GM23338 (cell line): ENCODE data around the gene DYSF. TPM values are rescaled to one million over a fixed set of nuclear protein-coding genes. Genes with fewer than 3 reads are reported as not detected.

ENCODE experiments used
- ATAC-seq: fragments of 200-7000 bp; cut with Tn5 transposase; 3 replicates; pipeline ENCODE4 v1.9.1; 2020
- DNase-seq: peaks from one replicate; pipeline ENCODE4 v3.0.0-alpha.2; 2015; ENCODE audit warnings: low spot score
- H2AFZ ChIP-seq: fragments of 200-600 bp; sonication (generic); 2 replicates; pipeline ENCODE4 v1.8.0; 2016; ENCODE audit warnings: antibody characterized with exemption, mild to moderate bottlenecking, moderate library complexity
- H3F3A ChIP-seq: fragments of 200-600 bp; sonication (generic); replicated peaks from 2 replicates; pipeline ENCODE4 v1.8.0; 2017; ENCODE audit warnings: antibody characterized with exemption, mixed run types, low read depth
- H3K27ac ChIP-seq: fragments of 200-600 bp; sonication (generic); 2 replicates; pipeline ENCODE4 v1.6.1; 2016; ENCODE audit warnings: low read depth
- H3K27me3 ChIP-seq: fragments of 200-600 bp; sonication (generic); 2 replicates; pipeline ENCODE4 v1.8.0; 2016; ENCODE audit warnings: mild to moderate bottlenecking, mixed run types, moderate library complexity; ENCODE audit not compliant: insufficient read depth
- H3K36me3 ChIP-seq: fragments of 200-600 bp; sonication (generic); 2 replicates; pipeline ENCODE4 v1.8.0; 2016; ENCODE audit warnings: mild to moderate bottlenecking; ENCODE audit not compliant: insufficient read depth
- H3K4me1 ChIP-seq: fragments of 200-600 bp; sonication (generic); 2 replicates; pipeline ENCODE4 v1.8.0; 2016; ENCODE audit warnings: mild to moderate bottlenecking, moderate library complexity; ENCODE audit not compliant: insufficient read depth
- H3K4me2 ChIP-seq: fragments of 200-600 bp; sonication (generic); 2 replicates; pipeline ENCODE4 v1.7.1; 2017; ENCODE audit warnings: mixed run types
- H3K4me3 ChIP-seq: fragments of 200-600 bp; sonication (generic); 2 replicates; pipeline ENCODE4 v1.6.1; 2016; ENCODE audit warnings: mixed run types
- H3K79me2 ChIP-seq: fragments of 200-600 bp; sonication (generic); replicated peaks from 2 replicates; pipeline ENCODE4 v1.8.0; 2017; ENCODE audit warnings: mild to moderate bottlenecking; ENCODE audit not compliant: insufficient read depth
- H3K9me2 ChIP-seq: fragments of 200-600 bp; sonication (generic); 2 replicates; pipeline ENCODE4 v1.8.0; 2017; ENCODE audit not compliant: insufficient read depth
- H4K20me1 ChIP-seq: fragments of 200-600 bp; sonication (generic); replicated peaks from 2 replicates; pipeline ENCODE4 v1.8.0; 2017; ENCODE audit warnings: mild to moderate bottlenecking; ENCODE audit not compliant: insufficient read depth
- H3K27ac Mint-ChIP-seq: 2 replicates; pipeline ENCODE4 v1.8.0; 2020; ENCODE audit warnings: inconsistent platforms, mild to moderate bottlenecking, moderate library complexity, mixed read lengths
- H3K27me3 Mint-ChIP-seq: 3 replicates; pipeline ENCODE4 v1.8.0; 2022; ENCODE audit warnings: low read depth, mild to moderate bottlenecking, moderate library complexity, mixed read lengths, inconsistent platforms; ENCODE audit not compliant: insufficient read depth, poor library complexity
- H3K36me3 Mint-ChIP-seq: 3 replicates; pipeline ENCODE4 v1.8.0; 2021; ENCODE audit warnings: low read depth, mild to moderate bottlenecking, inconsistent platforms, moderate library complexity, mixed read lengths
- H3K4me1 Mint-ChIP-seq: 3 replicates; pipeline ENCODE4 v1.8.0; 2020; ENCODE audit warnings: mild to moderate bottlenecking, inconsistent platforms, mixed read lengths
- H3K4me3 Mint-ChIP-seq: 3 replicates; pipeline ENCODE4 v1.8.0; 2021; ENCODE audit warnings: moderate library complexity, mild to moderate bottlenecking, inconsistent platforms, mixed read lengths
- H3K9me3 Mint-ChIP-seq: 3 replicates; pipeline ENCODE4 v1.8.0; 2020; ENCODE audit warnings: moderate library complexity, mild to moderate bottlenecking, inconsistent platforms, mixed read lengths
- CREB1 ChIP-seq: fragments of 250-450 bp; sonication (Bioruptor Pico); IDR thresholded peaks from 2 replicates; pipeline ENCODE4 v1.5.0; 2020; ENCODE audit warnings: low read depth, mild to moderate bottlenecking, moderate library complexity
- CTCF ChIP-seq, 2 experiments: fragments of 200-600 bp in 1 of 2; sonication (generic) in 1 of 2; conservative IDR thresholded peaks; 2 replicates each; pipeline versions ENCODE4 v1.5.1 to v1.6.1; 2016 to 2017; ENCODE audit warnings: antibody characterized with exemption in 2 of 2, low read depth in 2 of 2, mild to moderate bottlenecking in 2 of 2, moderate library complexity in 1 of 2
- ETS1 ChIP-seq: IDR thresholded peaks from 2 replicates; pipeline ENCODE4 v1.6.1; 2016; ENCODE audit warnings: antibody characterized with exemption
- EZH2 ChIP-seq: fragments of 200-600 bp; sonication (generic); IDR thresholded peaks from one replicate; pipeline ENCODE4 v1.8.0; 2017; ENCODE audit warnings: antibody characterized with exemption, mild to moderate bottlenecking, low read depth; ENCODE audit not compliant: unreplicated experiment
- EZH2phosphoT487 ChIP-seq: fragments of 200-600 bp; sonication (generic); IDR thresholded peaks from one replicate; pipeline ENCODE4 v1.8.1; 2018; ENCODE audit warnings: antibody characterized with exemption; ENCODE audit not compliant: unreplicated experiment
- JUNB ChIP-seq: IDR thresholded peaks from one replicate; pipeline ENCODE4 v1.6.1; 2016; ENCODE audit warnings: antibody characterized with exemption; ENCODE audit not compliant: unreplicated experiment
- NANOG ChIP-seq: IDR thresholded peaks from 2 replicates; pipeline ENCODE4 v1.6.1; 2016; ENCODE audit warnings: antibody characterized with exemption, borderline replicate concordance
- POLR2AphosphoS5 ChIP-seq: IDR thresholded peaks from 2 replicates; pipeline ENCODE4 v1.6.1; 2016; ENCODE audit warnings: antibody characterized with exemption, low read depth
- REST ChIP-seq: IDR thresholded peaks from one replicate; pipeline ENCODE4 v1.6.1; 2018; ENCODE audit warnings: antibody characterized with exemption; ENCODE audit not compliant: unreplicated experiment
- STAT1 ChIP-seq: IDR thresholded peaks from one replicate; pipeline ENCODE4 v1.6.1; 2016; ENCODE audit warnings: antibody characterized with exemption; ENCODE audit not compliant: unreplicated experiment
- ZNF114 ChIP-seq: fragments of 250-450 bp; sonication (Bioruptor Pico); IDR thresholded peaks from 2 replicates; pipeline ENCODE4 v1.5.0; 2020; ENCODE audit warnings: mild to moderate bottlenecking, moderate library complexity
- ZNF331 ChIP-seq: fragments of 250-450 bp; sonication (Bioruptor Pico); IDR thresholded peaks from 2 replicates; pipeline ENCODE4 v1.5.0; 2020; ENCODE audit warnings: low read depth, mild to moderate bottlenecking, moderate library complexity
- ZNF462 ChIP-seq: fragments of 250-450 bp; sonication (Bioruptor Pico); IDR thresholded peaks from 2 replicates; pipeline ENCODE4 v1.5.0; 2020; ENCODE audit warnings: mild to moderate bottlenecking, moderate library complexity
- polyA plus RNA-seq: library from polyadenylated mRNA; unstranded; fragments of >200 nt; fragmentation: Nextera tagmentation; extraction: Ambion mirVana; gene quantifications from 2 replicates; pipeline ENCODE4 v1.2.1, GENCODE V29; 2016
- total RNA-seq: library from RNA; depleted of rRNA; stranded (reverse); fragments of >200 nt; shearing (Covaris generic); gene quantifications from 2 replicates; pipeline ENCODE4 v1.2.3, GENCODE V29; 2014

The DYSF gene
- total and polyA plus RNA-seq, 2 experiments from 2014 or later: 7.3 to 21.3 TPM

GRCh38 chr2:71556692-71557250 is 103.4 kb downstream of the DYSF start:
- H3K36me3 ChIP-seq: no peaks in the 10 kb centered on the region
- Mint-ChIP-seq H3K36me3 (peaks cover 11% of the 10 kb centered on the region), H3K4me3 (no peak overlapping the region), H3K9me3 (no peaks in the 10 kb centered on the region; the same call in 2 of the 3 replicates), H3K27me3 (peaks cover 12% of the 10 kb centered on the region), H3K4me1 (peaks cover 21% of the 10 kb centered on the region), H3K27ac (no peak overlapping the region)
- no peak for ATAC-seq
- H3K4me3 ChIP-seq: no peak overlapping the region
- H3K27ac ChIP-seq: no peak overlapping the region
- no peaks in the 10 kb centered on the region for H3K4me1 ChIP-seq
- no peak overlapping the region for H3K4me2 ChIP-seq
- no peaks in the 10 kb centered on the region for H3K79me2 ChIP-seq
- no peaks in the 10 kb centered on the region for H3K27me3 ChIP-seq
- no peaks in the 10 kb centered on the region for H3K9me2 ChIP-seq
- no peak overlapping the region for H2AFZ ChIP-seq
- DNase-seq: no peak
- H4K20me1 ChIP-seq: no peaks in the 10 kb centered on the region
- H3F3A ChIP-seq: no peaks in the 10 kb centered on the region
- no peak for TF ChIP-seq EZH2
- no peak for TF ChIP-seq CREB1 (CRISPR knock-in tag)
- no peak for TF ChIP-seq REST
- TF ChIP-seq STAT1: no peak
- no peak for TF ChIP-seq CTCF (conservative IDR thresholded peaks at IDR 0.05; ENCODE audit: low read depth in 2 of 2)
- no peak for TF ChIP-seq EZH2phosphoT487
- no peak for TF ChIP-seq ZNF114 (CRISPR knock-in tag)
- no peak for TF ChIP-seq NANOG
- TF ChIP-seq ZNF462 (CRISPR knock-in tag): no peak
- no peak for TF ChIP-seq POLR2AphosphoS5
- no peak for TF ChIP-seq ETS1
- no peak for TF ChIP-seq JUNB
- no peak for TF ChIP-seq ZNF331 (CRISPR knock-in tag)
